Measurements from ENCODE around the gene RIMBP3B.
"Not testable (repeated sequence)": the region's sequence is repeated elsewhere in the genome, so short reads cannot be mapped to it uniquely, and the experiment has no call there.

RIMBP3B gene

GRCh38 chr22:21383701-21384467, at the start of gene RIMBP3B:
Gene RIMBP3B (plus strand): TSS chr22:21383751. CDS start chr22:21383859, 108 bp downstream.
- not testable (repeated sequence) for DNase-seq (ENCODE audit: low read depth, low spot score)

DNA sequence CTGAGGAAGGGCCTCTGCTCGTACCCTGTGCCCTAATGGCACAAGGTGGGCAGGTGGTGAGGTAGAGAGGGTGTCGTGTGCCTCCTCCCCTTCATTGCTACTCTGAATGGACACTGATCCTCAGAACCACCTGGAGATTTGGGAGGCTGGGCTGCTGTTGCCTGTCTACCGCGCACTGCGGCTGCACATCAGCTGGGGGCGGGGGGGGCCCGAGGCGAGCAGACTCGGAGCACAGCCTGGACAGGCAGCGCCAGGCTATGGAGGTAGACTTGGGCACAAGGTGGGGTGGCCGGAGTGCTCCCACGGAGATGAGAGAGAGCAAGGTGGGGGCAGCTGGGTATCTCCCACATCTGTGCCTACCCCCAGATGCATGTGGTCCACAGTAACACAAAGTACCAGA, 26.0 kb upstream of the RIMBP3B start:
- not testable (repeated sequence) for DNase-seq (ENCODE audit: low read depth, low spot score)

- not testable (repeated sequence) for DNase-seq (ENCODE audit: low read depth, low spot score)
Observed at GRCh38 chr22:21360525-21360924, 23.0 kb upstream of the RIMBP3B start.

GRCh38 chr22:21362473-21362872, 21.1 kb upstream of the RIMBP3B start:
- DNase-seq (ENCODE audit: low read depth, low spot score), result not testable (repeated sequence)

- not testable (repeated sequence) for DNase-seq (ENCODE audit: low read depth, low spot score)
Observed at GRCh38 chr22:21363061-21363460, 20.5 kb upstream of the RIMBP3B start.

DNA sequence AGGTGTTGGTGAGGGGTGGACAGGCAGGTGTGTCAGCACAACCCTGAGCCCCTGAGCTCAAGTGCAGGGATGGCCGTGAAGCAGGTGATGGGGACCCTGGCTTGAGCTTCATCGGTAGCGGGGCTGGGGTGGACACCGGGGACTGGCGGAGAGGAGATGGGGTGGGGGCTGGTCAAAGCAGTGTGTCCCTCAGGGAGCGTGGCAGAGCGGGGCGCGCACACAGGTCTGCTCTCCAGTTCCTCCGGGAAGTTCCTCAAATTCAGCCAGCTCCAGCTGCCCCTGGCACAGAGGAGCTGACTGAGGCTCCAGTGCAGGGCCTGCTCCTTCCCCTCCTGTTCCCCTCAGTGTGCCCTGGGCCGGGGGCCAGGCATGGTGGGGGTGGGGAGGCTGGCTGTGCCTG, 19.7 kb upstream of the RIMBP3B start:
- DNase-seq (ENCODE audit: low read depth, low spot score), result not testable (repeated sequence)

DNA sequence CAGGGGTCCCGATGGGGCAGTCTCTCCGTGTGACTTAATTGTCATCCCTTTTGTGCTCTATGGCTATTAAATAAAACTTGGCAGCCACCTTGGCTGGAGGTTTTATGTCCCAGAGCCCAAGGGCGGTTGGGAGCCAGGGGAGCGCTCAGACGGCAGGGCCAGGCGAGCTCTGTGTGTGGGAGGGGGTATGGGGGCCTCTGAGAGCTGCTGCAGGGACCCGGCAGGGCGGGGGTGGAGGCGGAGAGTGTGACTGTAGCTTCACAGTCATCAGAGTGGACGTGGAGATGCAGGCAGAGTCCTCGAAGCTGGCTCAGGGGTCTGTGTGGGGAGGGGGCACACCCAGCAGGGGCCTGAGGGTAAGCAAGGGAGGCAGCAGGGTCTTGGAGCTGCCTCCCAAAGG, 19.2 kb upstream of the RIMBP3B start:
- DNase-seq (ENCODE audit: low read depth, low spot score), result not testable (repeated sequence)

GRCh38 chr22:21365337-21365736, 18.2 kb upstream of the RIMBP3B start:
- not testable (repeated sequence) for DNase-seq (ENCODE audit: low read depth, low spot score)

DNA sequence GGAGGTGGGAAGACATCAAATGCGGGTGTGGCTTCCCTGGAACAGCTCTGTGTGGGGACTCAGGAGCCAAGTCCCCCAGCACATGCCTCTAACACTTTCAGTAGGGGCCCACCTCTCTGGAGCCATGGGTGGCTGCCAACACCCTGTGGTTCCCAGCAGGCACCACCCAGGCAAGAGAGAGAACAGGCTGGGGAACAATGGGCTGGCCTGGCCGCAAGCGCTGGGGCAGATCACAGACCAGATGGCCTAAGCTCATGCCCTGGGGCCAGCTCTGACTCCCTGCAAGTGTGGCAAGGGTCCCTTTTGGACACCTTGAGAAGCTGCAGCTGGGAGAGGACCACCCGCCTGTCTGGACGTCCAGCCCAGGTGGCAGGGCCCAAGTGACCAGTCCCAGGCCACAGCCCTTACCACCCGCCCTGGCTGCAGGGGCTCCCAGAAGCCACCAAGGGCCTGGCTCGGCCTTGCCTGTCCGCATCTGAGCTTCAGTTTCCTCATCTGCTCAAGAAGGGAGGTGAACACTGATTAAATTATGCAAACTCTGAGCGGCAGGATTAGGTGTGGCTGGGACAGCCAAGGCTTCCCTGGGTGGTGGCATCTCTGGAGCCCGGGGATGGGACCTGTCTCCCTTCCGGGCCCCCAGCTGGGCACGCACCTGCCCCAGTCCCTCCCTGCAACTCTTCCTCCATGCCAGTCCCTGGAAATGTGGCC, 14.8 kb upstream of the RIMBP3B start:
- not testable (repeated sequence) for DNase-seq (ENCODE audit: low read depth, low spot score)

GRCh38 chr22:21375880-21376279, 7.7 kb upstream of the RIMBP3B start:
- DNase-seq (ENCODE audit: low read depth, low spot score), result not testable (repeated sequence)

- DNase-seq (ENCODE audit: low read depth, low spot score), result not testable (repeated sequence)
Observed at GRCh38 chr22:21384468-21385357, 1.2 kb downstream of the RIMBP3B start.

GRCh38 chr22:21389480-21389879, 5.9 kb downstream of the RIMBP3B start:
- DNase-seq (ENCODE audit: low read depth, low spot score), result not testable (repeated sequence)

DNA sequence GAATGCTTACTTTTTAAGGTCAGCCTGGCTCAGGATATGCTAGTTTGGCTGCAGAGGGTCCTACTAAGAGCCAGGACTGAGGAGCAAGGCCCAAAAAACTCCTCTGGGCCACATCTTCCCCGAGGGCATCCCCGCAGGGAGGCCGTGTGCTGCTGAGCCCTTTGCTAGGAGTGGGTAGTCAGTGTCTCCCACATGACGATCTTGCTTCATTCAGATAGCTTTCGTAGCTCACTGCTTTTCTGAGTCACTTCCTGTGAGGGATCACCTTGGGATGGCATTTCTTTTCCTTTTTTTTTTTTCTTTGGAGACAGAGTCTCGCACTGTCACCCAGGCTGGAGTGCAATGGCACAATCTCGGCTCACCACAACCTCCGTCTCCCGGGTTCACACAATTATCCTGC, 6.5 kb downstream of the RIMBP3B start:
- not testable (repeated sequence) for DNase-seq (ENCODE audit: low read depth, low spot score)

- DNase-seq (ENCODE audit: low read depth, low spot score), result not testable (repeated sequence)
Observed at GRCh38 chr22:21394613-21395012, 11.1 kb downstream of the RIMBP3B start.

- not testable (repeated sequence) for DNase-seq (ENCODE audit: low read depth, low spot score)
Observed at GRCh38 chr22:21401197-21401969, 17.8 kb downstream of the RIMBP3B start.

DNA sequence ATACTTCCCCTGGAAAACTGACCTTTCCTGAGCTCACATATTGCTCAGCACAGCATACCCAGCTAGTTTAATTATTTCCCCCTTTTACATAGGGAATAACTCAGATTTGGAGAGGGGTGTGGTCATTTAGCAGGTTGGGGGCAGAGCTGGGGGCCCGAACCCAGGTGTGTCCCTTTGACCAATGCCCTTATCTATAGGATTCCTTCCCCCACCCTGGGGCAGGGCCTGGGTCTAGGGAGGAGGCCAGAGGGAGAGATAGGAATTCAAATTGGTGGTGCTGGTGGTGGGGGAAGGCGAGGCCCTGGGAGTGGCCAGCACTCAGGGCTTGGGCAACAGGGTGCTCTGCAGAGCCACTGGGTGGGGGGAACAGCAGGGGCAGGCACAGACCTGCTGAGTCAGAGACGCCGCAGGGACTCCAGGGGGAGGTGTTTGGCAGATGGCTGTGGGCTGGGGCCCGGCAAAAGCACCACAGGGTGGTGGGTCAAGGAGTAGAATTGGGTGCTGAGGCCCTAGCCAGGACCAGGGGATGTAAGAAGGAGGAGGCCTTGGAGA, 19.3 kb downstream of the RIMBP3B start:
- DNase-seq (ENCODE audit: low read depth, low spot score), result not testable (repeated sequence)

- not testable (repeated sequence) for DNase-seq (ENCODE audit: low read depth, low spot score)
Observed at GRCh38 chr22:21407139-21407538, 23.6 kb downstream of the RIMBP3B start.

DNA sequence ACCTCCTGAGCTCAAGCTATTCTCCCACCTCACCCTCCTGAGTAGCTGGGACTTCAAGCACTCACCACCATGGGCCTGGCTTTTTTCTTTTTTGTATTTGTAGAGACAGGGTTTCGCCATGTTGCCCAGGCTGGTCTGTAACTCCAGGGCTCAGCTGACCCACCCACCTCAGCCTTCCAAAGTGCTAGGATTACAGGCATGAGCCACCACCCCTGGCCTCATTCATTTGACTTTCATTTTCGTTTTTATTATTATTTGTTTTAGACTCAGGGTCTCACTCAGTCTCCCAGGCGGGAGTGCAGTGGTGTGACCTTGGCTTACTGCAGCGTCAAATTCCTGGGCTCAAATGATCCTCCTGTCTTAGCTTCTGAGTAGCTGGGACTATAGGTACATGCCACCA, 24.2 kb downstream of the RIMBP3B start:
- DNase-seq (ENCODE audit: low read depth, low spot score), result not testable (repeated sequence)

GRCh38 chr22:21416375-21416774, 32.8 kb downstream of the RIMBP3B start:
- DNase-seq (ENCODE audit: low read depth, low spot score), result not testable (repeated sequence)

DNA sequence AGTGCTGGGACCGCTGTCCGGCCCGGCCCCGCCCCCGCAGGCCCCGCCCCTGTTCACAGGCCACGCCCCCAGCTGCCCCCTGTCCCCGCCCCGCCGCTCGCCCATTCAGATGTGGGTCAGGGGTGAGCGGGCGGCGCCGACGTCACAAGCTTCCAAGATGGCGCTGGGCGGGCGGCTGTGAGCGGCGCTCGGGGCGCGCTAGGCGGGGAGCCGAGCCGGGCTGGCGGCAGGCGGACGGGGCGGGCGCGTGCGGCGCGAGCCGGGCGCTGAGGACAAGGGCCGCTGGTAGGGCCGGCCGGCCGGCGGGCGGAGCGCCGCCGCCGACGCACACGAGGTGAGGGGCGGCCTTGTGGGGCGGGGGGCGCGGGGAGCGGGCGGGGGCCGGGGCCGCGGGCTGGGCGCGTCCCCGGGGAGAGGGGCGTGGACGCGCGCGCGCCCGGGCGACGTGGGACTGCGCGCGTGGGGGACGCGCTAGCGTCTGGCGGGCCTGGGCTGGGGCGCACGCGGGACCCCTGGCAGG, 33.7 kb downstream of the RIMBP3B start, which contains the start of gene HIC2:
Gene HIC2, plus strand, starts transcription at position 145 of the 520 bp plus-strand sequence. CDS start 25,461 bp downstream, outside the sequence.
- DNase-seq (ENCODE audit: low read depth, low spot score), result not testable (repeated sequence)
